Measurements from ENCODE around the gene OBSCN.

OBSCN gene

DNA sequence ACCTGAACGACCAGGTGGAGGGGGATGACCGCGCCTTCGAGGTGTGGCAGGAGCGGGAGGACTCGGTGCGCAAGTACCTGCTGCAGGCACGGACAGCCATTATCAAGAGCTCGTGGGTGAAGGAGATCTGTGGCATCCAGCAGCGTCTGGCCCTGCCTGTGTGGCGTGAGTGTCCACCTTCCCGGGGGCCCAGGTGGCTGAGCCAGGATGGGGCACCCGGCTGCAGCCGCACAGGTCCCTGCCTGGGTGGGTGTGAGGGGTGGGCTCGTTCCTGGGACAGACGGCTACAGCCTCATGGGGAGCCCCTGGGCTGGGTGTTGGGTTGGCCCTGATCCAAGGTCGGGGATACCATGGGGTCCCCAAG, 133.6 kb downstream of the OBSCN start:
- DNase-seq (ENCODE audit: low spot score): no peak

- DNase-seq (ENCODE audit: low spot score): no peak
Measured at GRCh38 chr1:228341814-228342626, 134.2 kb downstream of the OBSCN start.

DNA sequence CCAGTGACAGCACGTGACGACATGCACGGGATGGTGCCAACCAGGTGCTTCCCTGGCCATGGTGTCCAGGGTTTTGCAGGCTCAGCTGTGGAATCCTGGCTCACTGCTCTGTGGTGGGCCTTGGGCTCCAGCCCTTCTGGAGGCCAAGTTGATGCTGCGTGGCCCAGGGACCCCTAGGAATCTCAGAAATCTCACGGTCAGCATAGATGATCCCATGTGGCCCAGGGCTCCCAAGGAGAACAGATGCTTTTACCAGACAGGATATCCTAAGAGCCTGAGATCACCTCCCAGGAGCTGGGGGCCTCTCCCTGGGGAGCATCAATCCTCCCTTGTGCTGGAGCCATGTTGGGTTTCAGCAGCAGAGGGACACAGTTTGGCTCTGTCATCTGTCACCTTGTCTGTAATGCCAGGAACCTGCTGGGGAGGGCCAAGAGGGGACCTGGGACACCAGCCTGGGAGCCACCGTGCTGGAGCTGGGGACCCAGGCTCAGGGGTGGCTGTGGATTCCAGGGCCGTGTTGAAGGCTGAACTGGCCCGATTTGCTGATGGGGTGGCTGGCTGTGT, 134.9 kb downstream of the OBSCN start:
- no peak for DNase-seq (ENCODE audit: low spot score)

DNA sequence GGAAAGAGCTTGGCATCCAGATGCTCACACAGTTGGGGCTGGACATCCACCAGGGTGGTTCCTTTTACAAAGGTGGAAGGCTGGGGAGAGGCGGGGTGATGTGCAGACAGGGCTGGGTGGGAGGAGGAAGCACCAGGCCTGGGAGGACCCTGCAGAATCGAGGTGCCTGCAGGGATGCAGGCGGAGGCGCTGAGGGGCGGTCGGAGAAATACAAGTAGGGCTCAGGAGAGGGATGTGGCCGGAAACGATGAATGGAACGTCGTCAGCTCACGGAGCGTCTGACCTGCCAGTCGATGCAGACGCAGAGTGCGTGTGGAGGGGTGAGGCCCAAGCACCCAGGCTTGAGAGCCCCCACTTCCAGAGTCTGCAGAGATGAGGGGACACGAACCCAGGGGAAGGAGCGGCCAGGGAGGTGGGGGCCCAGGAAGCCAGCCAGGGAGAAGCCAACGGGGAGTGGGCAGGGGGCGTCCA, 135.4 kb downstream of the OBSCN start:
- no peak for DNase-seq (ENCODE audit: low spot score)

DNA sequence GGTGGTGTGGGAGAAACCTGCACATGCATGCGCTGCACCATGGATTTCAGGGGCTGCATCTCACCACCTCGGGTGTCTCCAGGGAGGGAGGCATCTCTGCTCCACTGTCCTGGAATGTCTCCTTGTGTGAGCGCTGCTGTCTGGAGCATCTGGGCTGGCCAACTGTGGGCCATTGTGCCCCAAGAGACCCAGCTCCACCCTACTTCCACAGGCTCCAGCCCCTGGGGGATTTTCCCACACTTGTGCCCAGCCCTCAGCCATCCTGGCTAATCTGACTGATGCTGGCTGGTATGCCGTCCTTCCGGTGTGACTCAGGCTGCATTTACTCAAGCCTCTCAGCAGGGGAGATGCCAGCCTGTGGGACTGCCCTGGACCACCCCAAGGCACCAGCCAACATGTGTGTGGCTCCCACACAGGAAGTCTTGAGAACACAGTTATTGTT, 136.8 kb downstream of the OBSCN start:
- no peak for DNase-seq (ENCODE audit: low spot score)

DNA sequence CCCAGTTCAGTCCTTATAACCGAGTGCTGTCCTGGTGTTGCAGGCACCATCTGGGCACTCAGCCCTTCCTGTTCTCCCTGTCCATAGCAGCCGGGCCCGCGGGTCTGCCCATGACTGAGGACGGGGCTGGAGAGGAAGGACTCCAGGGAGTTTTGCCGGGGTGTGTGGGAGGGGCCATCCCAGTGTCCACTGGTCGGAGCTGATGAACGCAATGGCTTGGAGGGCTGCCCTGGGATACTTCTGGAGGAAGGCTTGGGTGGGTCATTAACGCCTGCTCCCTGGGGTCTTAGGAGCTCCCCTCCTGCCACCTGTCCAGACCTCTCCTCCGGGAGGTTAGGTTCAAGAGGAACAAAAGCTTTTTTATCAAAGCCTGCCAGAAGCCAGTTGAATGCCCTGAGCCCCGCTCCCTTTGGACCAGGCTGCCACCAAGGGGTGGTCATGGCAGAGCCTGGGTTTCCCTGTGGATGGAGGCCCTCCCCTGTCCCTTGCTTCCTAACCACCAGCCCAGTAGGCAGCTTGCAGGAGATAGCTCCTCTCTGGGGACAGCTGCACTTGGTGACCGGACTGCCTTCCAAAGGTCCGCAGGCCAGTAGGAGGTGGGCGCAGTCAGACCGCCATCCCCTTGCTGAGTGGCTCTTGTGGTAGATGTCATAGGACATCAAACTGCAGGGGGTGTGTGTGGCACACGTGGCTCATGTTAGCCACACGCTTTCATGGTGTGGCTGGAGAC, 137.5 kb downstream of the OBSCN start:
- no peak for DNase-seq (ENCODE audit: low spot score)

GRCh38 chr1:228346731-228347130, 138.9 kb downstream of the OBSCN start:
- no peak for DNase-seq (ENCODE audit: low spot score)

GRCh38 chr1:228347181-228347580, 139.3 kb downstream of the OBSCN start:
- no peak for DNase-seq (ENCODE audit: low spot score)

- no peak for DNase-seq (ENCODE audit: low spot score)
Measured at GRCh38 chr1:228348708-228349467, 141.0 kb downstream of the OBSCN start.

- DNase-seq (ENCODE audit: low spot score): no peak
Measured at GRCh38 chr1:228349701-228350171, 141.9 kb downstream of the OBSCN start.

- DNase-seq (ENCODE audit: low spot score): no peak
Measured at GRCh38 chr1:228350179-228350742, 142.4 kb downstream of the OBSCN start.

DNA sequence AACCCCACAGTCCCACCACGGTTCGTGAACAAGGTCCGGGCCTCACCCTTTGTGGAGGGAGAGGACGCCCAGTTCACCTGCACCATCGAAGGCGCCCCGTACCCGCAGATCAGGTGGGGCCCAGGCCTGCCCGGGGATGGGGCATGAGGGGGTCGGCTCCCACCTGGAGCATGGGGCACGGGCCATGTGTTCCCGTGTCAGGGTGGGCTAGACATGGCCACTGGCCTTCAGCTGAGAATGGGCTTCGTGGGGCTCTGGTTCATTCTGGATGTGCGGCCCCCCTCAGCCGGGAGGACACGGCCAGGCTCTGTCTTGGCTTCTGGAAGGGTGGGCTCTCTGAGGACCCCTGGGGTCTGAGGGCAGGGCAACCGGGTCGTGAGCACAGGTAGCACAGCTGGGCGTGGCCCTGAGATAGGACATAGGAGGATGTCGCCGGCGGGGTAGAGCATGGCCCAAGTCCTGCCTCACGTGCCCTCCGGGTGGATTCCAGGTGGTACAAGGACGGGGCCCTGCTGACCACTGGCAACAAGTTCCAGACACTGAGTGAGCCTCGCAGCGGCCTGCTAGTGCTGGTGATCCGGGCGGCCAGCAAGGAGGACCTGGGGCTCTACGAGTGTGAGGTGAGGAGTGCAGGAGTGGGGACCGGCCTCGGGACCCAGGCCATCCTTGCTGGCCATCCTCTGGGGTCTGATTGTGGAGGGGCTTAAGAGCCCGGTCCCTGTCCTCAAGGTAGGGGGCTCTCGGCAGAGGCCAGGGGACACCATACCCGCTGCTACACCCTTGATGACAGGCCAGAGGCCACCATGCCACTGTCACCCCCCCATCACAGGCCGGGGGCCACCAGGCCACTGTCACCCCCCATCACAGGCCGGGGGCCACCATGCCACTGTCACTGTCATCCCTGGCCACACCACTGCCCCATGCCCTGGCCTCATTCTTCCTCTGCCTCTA, 143.3 kb downstream of the OBSCN start:
- DNase-seq (ENCODE audit: low spot score): no peak

- no peak for DNase-seq (ENCODE audit: low spot score)
Measured at GRCh38 chr1:228351850-228352249, 144.0 kb downstream of the OBSCN start.

DNA sequence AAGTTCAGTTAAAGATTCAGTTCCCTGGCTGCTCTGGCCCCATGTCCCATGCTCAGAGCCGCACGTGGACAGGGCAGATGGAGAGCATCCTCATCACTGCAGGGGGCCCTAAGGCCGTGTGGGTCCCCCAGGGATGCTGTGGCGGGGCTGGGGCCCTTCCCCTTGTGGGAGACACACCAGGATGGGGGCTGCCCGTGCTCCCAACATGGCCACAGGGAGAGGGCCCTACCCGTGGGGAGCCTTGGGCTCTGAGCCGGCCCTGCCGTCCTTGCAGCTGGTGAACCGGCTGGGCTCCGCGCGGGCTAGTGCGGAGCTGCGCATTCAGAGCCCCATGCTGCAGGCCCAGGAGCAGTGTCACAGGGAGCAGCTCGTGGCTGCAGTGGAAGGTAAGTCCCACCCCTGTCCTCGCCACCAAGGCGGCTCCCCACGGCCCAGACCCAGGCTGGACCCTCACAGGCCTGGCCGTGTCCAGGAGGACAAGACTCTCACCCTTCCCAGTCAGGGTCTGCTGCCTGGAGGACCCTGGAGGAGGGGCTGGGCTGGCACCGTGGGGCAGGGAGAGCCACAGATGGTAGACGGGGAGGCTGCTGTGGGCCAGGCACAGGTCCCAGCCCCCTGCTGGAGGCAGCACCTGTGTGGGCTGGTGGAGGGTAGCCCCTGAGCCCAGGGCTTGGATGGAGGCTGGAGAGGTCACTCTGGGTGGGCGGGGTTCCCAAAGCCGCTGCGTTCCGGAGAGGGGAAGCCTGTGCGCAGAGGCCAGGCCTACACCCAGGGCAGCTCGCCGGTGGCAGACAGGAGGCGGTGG, 145.0 kb downstream of the OBSCN start:
- no peak for DNase-seq (ENCODE audit: low spot score)

GRCh38 chr1:228353601-228354371, 145.9 kb downstream of the OBSCN start:
- DNase-seq (ENCODE audit: low spot score): no peak

DNA sequence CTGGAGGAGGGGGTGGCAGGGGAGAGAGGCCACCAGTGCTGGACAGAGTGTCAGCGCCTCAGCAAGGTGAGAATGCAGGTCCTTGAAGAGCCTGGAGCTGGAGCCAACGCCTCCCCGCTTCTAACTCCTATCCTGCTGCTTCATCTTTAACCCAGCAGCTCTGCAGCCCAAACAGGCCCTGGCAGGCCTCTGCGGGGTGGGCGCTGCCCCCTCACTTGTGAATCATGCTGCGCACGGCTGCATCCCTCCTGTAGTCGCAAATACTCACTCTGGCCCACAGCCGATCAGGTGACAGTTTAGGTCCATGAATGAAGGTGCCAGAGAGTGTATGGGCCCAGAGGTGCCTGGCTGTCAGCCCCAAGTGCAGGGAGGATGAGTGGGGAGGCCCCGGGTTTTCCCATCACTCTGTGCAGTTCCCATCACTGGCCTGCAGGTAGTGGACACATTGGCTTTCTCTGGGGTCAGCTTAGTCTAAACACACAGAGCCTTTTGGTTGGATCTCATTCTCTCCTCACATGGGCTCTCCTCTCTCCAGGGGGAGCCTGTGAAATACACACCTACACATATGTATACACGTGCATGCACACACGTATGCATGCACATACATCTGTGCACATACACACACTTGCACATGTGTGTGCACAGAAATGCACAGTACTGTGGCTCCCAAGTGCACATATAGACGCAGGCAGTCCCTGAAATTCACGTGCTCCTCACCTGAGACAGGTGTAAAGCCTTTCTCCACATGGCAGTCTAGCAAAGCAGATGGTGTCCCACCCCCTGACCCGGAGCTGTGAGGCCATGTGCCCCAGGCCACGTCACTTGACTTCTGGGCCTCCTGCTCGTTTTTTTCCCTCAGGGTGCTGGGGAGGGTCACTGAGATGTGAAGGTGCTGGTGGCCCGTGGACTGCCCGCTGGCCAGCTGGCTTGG, 146.8 kb downstream of the OBSCN start:
- no peak for DNase-seq (ENCODE audit: low spot score)

DNA sequence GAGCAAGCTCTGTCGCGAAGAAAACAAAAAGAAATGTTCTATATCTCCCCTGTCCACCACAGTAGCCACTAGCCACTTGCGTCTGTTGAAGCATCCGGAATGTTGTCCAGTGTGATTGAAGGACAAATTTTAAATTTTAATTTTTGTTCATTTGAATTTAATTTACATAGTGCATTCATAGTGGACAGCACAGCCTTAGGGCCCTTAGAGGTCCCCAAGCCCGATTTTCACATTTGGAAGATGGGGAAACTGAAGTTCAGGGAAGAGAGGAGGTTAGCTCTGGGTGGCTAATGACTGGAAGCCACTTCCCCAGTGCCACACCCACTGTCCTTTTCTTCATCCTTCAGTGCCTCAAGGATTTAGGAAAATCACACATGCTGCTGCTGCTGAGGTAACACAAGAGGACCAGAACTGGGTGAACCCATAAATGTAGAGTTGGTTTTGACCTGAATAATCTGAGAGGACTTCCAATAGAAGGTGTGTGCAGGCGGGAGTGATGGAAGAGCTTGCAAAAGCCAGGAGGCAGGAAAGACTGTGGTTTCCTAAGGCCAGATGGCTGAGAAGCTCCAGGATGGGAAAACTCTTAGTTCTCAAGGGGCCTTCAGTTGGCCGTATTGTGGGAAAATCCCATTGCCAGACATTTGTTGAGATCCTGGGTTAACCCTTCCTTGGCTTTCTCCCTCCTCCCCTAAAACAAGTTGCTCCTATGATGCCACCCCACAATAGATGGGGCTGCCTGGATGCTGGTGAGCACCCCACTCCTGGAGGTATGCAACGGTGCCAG, 149.2 kb downstream of the OBSCN start:
- no peak for DNase-seq (ENCODE audit: low spot score)

Data from putamen (tissue), 1 donor.